HCT116 (cell line): ENCODE results near the gene FXYD2.

Experiments used
- CEBPB ChIP-seq: IDR thresholded peaks from 2 replicates; pipeline ENCODE4 v1.6.1; 2012; ENCODE audit warnings: low read depth
- CTCF ChIP-seq, 3 experiments: fragments of 200-600 bp in 1 of 3; sonication (generic) in 1 of 3; IDR thresholded peaks in 2 of 3; conservative IDR thresholded peaks in 1 of 3; 2 replicates each; pipeline ENCODE4 v1.5.1; 2012 to 2017; ENCODE audit warnings: low read depth in 2 of 3, low read length in 2 of 3, antibody characterized with exemption in 1 of 3, borderline replicate concordance in 1 of 3, control low read depth in 1 of 3, mild to moderate bottlenecking in 1 of 3, mixed read lengths in 1 of 3, mixed run types in 1 of 3, moderate library complexity in 1 of 3; ENCODE audit not compliant: insufficient read depth in 1 of 3
- EGR1 ChIP-seq: IDR thresholded peaks from 2 replicates; pipeline ENCODE4 v1.6.1; 2012; ENCODE audit warnings: low read depth
- EZH2 ChIP-seq: fragments of 200-600 bp; sonication (generic); IDR thresholded peaks from 2 replicates; pipeline ENCODE4 v1.6.1; 2017; ENCODE audit warnings: antibody characterized with exemption, mixed run types
- EZH2phosphoT487 ChIP-seq: fragments of 200-600 bp; IDR thresholded peaks from 2 replicates; pipeline ENCODE4 v1.6.1; 2018; ENCODE audit warnings: antibody characterized with exemption, borderline replicate concordance
- POLR2A ChIP-seq: IDR thresholded peaks from 2 replicates; pipeline ENCODE4 v1.7.0; 2011; ENCODE audit warnings: borderline replicate concordance; ENCODE audit not compliant: insufficient read depth, insufficient read length; ENCODE audit errors: extremely low read depth
- POLR2AphosphoS5 ChIP-seq: IDR thresholded peaks from 2 replicates; pipeline ENCODE4 v1.6.1; 2011; ENCODE audit warnings: mild to moderate bottlenecking, low read depth, low read length, moderate library complexity
- RAD21 ChIP-seq: IDR thresholded peaks from 2 replicates; pipeline ENCODE4 v1.6.1; 2012; ENCODE audit warnings: low read depth, mild to moderate bottlenecking
- SP1 ChIP-seq: IDR thresholded peaks from 2 replicates; pipeline ENCODE4 v1.6.1; 2012; ENCODE audit warnings: low read depth
- ZBTB33 ChIP-seq: IDR thresholded peaks from 2 replicates; pipeline ENCODE4 v1.6.1; 2011; ENCODE audit warnings: mild to moderate bottlenecking, low read length, moderate library complexity; ENCODE audit not compliant: insufficient replicate concordance; ENCODE audit errors: extremely low read depth
- ZNF274 ChIP-seq: fragments of 200-500 bp; sonication (Bioruptor generic); IDR thresholded peaks from 2 replicates; pipeline ENCODE4 v1.6.1; 2014; ENCODE audit warnings: mild to moderate bottlenecking, low read depth, low read length, inconsistent platforms

GRCh38 chr11:117834838-117835443 is 10.4 kb upstream of the FXYD2 start:
- TF ChIP-seq CTCF (IDR thresholded peaks at IDR 0.05 in 2 of 3, conservative IDR thresholded peaks at IDR 0.05 in 1 of 3; ENCODE audit: borderline replicate concordance in 1 of 3, insufficient read depth in 1 of 3, low read depth in 2 of 3, low read length in 2 of 3) (no peak), RAD21 (no peak), EZH2 (no peak), ZBTB33 (no peak), POLR2A (no peak), CEBPB (no peak), POLR2AphosphoS5 (no peak), SP1 (no peak), EGR1 (no peak), ZNF274 (no peak), EZH2phosphoT487 (no peak)
